CD4-positive, alpha-beta T cell (primary cell): ENCODE data around the gene HBB. TPM values are rescaled to one million over a fixed set of nuclear protein-coding genes. Genes with fewer than 3 reads are reported as not detected.

ENCODE experiments used
- ATAC-seq: fragments of 200-7000 bp; cut with Tn5 transposase; one replicate; pipeline ENCODE4 v1.10.0; 2022; ENCODE audit warnings: mild to moderate bottlenecking; ENCODE audit not compliant: poor library complexity
- CTCF ChIA-PET: fragments of 350-600 bp; sonication (Branson Sonifier 250); formaldehyde crosslinking; loops from one replicate; lab custom pipeline; 2021; ENCODE audit warnings: antibody characterized with exemption, inconsistent platforms; lab: Charles Lee
- POLR2A ChIA-PET: fragments of 350-600 bp; sonication (Branson Sonifier 250); formaldehyde crosslinking; loops from one replicate; lab custom pipeline; 2021; ENCODE audit warnings: antibody characterized with exemption, inconsistent platforms; lab: Charles Lee
- DNase-seq, 14 experiments: peaks; one replicate each; pipeline ENCODE4 v3.0.0-alpha.2; 2013 to 2020; ENCODE audit warnings: mixed read lengths in 2 of 14
- H3K27ac ChIP-seq, 2 donors: one replicate each; pipeline versions ENCODE4 v1.5.1 to v1.7.0; 2013; ENCODE audit warnings: low read length in 2 of 2, low read depth in 1 of 2, mild to moderate bottlenecking in 1 of 2
- H3K27me3 ChIP-seq, 2 experiments: 1 replicate in 1 of 2; 2 replicates in 1 of 2; pipeline versions ENCODE4 v1.6.1 to v1.7.0; 2013; ENCODE audit warnings: low read length in 2 of 2, control low read depth in 1 of 2, mild to moderate bottlenecking in 1 of 2, moderate library complexity in 1 of 2; ENCODE audit not compliant: insufficient read depth in 2 of 2, control insufficient read depth in 1 of 2
- H3K36me3 ChIP-seq: one replicate; pipeline ENCODE4 v1.6.1; 2013; ENCODE audit warnings: low read length, control low read depth; ENCODE audit not compliant: insufficient read depth
- H3K4me1 ChIP-seq: one replicate; pipeline ENCODE4 v1.6.1; 2013; ENCODE audit warnings: low read length, control low read depth; ENCODE audit not compliant: insufficient read depth
- H3K4me3 ChIP-seq: one replicate; pipeline ENCODE4 v1.5.1; 2013; ENCODE audit warnings: mild to moderate bottlenecking, low read length, moderate library complexity
- H3K9me3 ChIP-seq, 2 experiments: 1 replicate in 1 of 2; 2 replicates in 1 of 2; pipeline versions ENCODE4 v1.6.1 to v1.7.0; 2013; ENCODE audit warnings: low read length in 2 of 2, mild to moderate bottlenecking in 2 of 2, control low read depth in 1 of 2, moderate library complexity in 1 of 2; ENCODE audit not compliant: control insufficient read depth in 1 of 2, insufficient read depth in 1 of 2
- H3K27ac Mint-ChIP-seq: one replicate; pipeline ENCODE4 v1.8.0; 2020; ENCODE audit warnings: mixed read lengths
- H3K27me3 Mint-ChIP-seq: one replicate; pipeline ENCODE4 v1.8.0; 2021; ENCODE audit warnings: mixed read lengths
- H3K36me3 Mint-ChIP-seq: one replicate; pipeline ENCODE4 v1.8.0; 2021; ENCODE audit warnings: low read depth, mixed read lengths
- H3K4me1 Mint-ChIP-seq: one replicate; pipeline ENCODE4 v1.8.0; 2021; ENCODE audit warnings: low read depth, mixed read lengths
- H3K4me3 Mint-ChIP-seq: one replicate; pipeline ENCODE4 v1.8.0; 2020; ENCODE audit warnings: mild to moderate bottlenecking, mixed read lengths
- H3K9me3 Mint-ChIP-seq: one replicate; pipeline ENCODE4 v1.8.0; 2020; ENCODE audit warnings: mixed read lengths
- intact Hi-C, 2 experiments: fragments of 100-400 bp; cut with DNase I in 1 of 2; cut with micrococcal nuclease in 1 of 2; formaldehyde crosslinking; loops; one replicate each; pipeline versions ENCODE4 v1.15.1 to v1.9.0; 2023 to 2025; cut with DNase I, micrococcal nuclease
- total RNA-seq, 174 experiments: library from RNA in 2 of 174; stranded (reverse) in 2 of 174; gene quantifications; one replicate each; pipeline ENCODE4 v1.2.3 and lab custom pipeline; 2021 to 2026
- TF ChIP-seq, protein P1 (sequence below): fragments of 200-600 bp; IDR thresholded peaks from one replicate; pipeline ENCODE4 v1.8.0; 2022; ENCODE audit warnings: antibody characterized with exemption, mild to moderate bottlenecking

Gene HBB
- total RNA-seq, 2 experiments from 2014 or later: 0.45 TPM; not detected in 1

- intact Hi-C loops: no loop called here
- H3K27ac Mint-ChIP-seq: no peak overlapping the region
- peaks cover under 1 to 3% of the 10 kb centered on the region in 2 experiments for H3K27me3 ChIP-seq
- no peaks in the 10 kb centered on the region for H3K4me1 ChIP-seq
- no peaks in the 10 kb centered on the region for H3K4me1 Mint-ChIP-seq
- H3K36me3 Mint-ChIP-seq: no peaks in the 10 kb centered on the region
- POLR2A ChIA-PET: no interaction called here
- no peak for DNase-seq
- no peak overlapping the region for H3K4me3 Mint-ChIP-seq
- H3K27ac ChIP-seq: no peak overlapping the region
- ATAC-seq: no peak
- CTCF ChIA-PET: no interaction called here
- H3K36me3 ChIP-seq: no peaks in the 10 kb centered on the region
- H3K9me3 ChIP-seq: no peaks in the 10 kb centered on the region
- no peak overlapping the region for H3K4me3 ChIP-seq
- no peaks in the 10 kb centered on the region for H3K27me3 Mint-ChIP-seq
- TF ChIP-seq, protein P1, sequence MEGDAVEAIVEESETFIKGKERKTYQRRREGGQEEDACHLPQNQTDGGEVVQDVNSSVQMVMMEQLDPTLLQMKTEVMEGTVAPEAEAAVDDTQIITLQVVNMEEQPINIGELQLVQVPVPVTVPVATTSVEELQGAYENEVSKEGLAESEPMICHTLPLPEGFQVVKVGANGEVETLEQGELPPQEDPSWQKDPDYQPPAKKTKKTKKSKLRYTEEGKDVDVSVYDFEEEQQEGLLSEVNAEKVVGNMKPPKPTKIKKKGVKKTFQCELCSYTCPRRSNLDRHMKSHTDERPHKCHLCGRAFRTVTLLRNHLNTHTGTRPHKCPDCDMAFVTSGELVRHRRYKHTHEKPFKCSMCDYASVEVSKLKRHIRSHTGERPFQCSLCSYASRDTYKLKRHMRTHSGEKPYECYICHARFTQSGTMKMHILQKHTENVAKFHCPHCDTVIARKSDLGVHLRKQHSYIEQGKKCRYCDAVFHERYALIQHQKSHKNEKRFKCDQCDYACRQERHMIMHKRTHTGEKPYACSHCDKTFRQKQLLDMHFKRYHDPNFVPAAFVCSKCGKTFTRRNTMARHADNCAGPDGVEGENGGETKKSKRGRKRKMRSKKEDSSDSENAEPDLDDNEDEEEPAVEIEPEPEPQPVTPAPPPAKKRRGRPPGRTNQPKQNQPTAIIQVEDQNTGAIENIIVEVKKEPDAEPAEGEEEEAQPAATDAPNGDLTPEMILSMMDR: no peak
- H3K9me3 Mint-ChIP-seq: no peaks in the 10 kb centered on the region
Observed at GRCh38 chr11:5246772-5247471, 20.1 kb upstream of the HBB start.

DNA sequence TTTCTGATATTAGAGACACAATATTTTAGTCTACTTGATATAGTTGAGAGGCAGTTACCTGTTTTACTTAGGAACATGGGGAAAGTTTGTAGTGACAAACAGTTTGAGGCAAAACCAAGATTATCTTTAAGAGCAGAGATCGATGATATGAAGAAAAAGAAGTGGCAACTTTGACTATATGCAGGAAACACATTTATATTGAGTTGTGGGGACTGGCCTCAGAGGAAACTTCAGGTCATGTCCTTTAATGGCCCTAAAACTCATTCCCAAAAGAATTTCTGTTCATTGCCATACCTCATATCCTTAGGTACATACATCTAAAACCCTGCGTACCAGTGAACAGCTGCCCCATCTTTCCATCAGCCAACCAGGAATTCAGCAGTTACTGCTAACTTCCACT is 18.3 kb upstream of the HBB start:
- H3K27me3 Mint-ChIP-seq: peaks cover 2% of the 10 kb centered on the region
- H3K27me3 ChIP-seq: no peaks in the 10 kb centered on the region
- H3K4me3 ChIP-seq: no peak overlapping the region
- H3K4me3 Mint-ChIP-seq: no peak overlapping the region
- no peak for ATAC-seq
- H3K36me3 Mint-ChIP-seq: no peaks in the 10 kb centered on the region
- TF ChIP-seq, protein P1: no peak
- no peak overlapping the region for H3K27ac ChIP-seq
- DNase-seq: no peak
- ChIA-PET POLR2A (no interaction called here), CTCF (no interaction called here)
- no peak overlapping the region for H3K27ac Mint-ChIP-seq
- no peaks in the 10 kb centered on the region for H3K9me3 Mint-ChIP-seq
- no peaks in the 10 kb centered on the region for H3K36me3 ChIP-seq
- intact Hi-C loops: no loop called here
- no peaks in the 10 kb centered on the region for H3K4me1 Mint-ChIP-seq
- H3K9me3 ChIP-seq: no peaks in the 10 kb centered on the region
- no peaks in the 10 kb centered on the region for H3K4me1 ChIP-seq

DNA sequence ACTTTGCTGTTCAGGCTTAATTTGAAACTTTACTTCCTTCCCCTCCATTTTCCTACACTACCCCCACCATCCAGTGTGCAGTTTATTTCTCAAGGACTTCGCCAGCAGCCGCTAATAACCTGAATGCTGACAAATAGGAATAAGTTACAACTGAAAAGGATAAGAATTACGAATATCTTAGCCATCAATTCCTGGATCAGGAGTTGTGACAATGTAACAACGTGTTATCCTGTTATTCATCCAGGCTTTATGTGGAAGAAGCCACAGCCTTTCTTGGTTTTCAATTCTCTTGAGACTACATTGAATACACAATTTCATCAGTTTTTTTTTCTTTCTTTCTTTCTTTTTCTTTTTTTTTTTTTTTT is 16.9 kb upstream of the HBB start:
- Histone ChIP-seq H3K4me1 (no peaks in the 10 kb centered on the region), H3K9me3 (no peaks in the 10 kb centered on the region), H3K4me3 (no peak overlapping the region), H3K27me3 (no peaks in the 10 kb centered on the region), H3K27ac (no peak overlapping the region), H3K36me3 (no peaks in the 10 kb centered on the region)
- Mint-ChIP-seq H3K4me1 (no peaks in the 10 kb centered on the region), H3K9me3 (no peaks in the 10 kb centered on the region), H3K27me3 (peaks cover 6% of the 10 kb centered on the region), H3K4me3 (no peak overlapping the region), H3K36me3 (no peaks in the 10 kb centered on the region), H3K27ac (no peak overlapping the region)
- TF ChIP-seq, protein P1: no peak
- ChIA-PET CTCF (no interaction called here), POLR2A (no interaction called here)
- DNase-seq: no peak
- intact Hi-C loops: no loop called here
- no peak for ATAC-seq
